NCI-H2196 (cell line): ENCODE measurements around the gene SLC29A3.

Source experiments
- DNase-seq: peaks from one replicate; lab custom pipeline; 2025; ENCODE audit not compliant: unreplicated experiment; lab: John Stamatoyannopoulos, UW

Gene SLC29A3

DNA sequence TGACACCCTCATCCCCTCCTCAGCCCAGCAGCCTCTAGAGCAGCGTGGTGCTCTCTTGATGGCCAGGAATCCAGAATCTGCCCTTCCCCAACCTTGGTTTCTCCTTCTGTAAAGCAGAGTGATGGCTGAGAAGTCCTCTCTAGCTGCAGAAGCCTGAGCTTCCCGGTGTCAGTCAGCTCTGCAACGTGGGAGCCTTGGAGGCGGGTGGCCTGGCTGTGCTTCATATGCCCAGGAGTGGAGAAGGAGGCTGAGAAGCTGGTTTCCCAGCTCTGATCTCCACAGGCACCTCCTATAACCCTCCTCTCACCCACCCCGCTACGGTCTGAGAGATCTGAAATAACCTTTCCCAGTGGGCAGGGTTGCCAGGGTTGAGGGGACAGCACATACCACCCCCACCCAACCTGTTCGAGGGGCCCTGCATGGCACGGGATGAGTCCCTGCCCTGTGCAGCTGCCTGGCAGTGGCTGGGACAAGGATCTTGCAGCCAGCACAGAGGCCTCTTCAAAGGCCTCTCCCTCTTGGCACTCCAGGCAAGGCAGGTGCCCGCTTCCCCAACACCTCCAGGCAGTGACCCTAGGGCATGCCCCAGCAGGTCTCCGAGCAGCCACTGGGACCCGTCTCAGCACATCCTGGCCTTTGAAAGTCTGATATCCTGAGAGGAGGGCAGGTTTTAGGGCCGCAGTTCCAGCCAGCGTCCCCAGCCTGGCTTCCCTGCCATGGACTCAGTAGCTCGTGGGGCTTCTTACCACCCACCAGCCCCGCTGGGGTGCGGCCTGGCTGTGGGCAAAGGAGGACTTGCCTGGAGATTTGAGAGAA is 18.3 kb upstream of the SLC29A3 start:
- DNase-seq: peak; percentile 47

- no peak for DNase-seq
These were observed 17.6 kb upstream of the SLC29A3 start for GRCh38 chr10:71301371-71301916.

DNA sequence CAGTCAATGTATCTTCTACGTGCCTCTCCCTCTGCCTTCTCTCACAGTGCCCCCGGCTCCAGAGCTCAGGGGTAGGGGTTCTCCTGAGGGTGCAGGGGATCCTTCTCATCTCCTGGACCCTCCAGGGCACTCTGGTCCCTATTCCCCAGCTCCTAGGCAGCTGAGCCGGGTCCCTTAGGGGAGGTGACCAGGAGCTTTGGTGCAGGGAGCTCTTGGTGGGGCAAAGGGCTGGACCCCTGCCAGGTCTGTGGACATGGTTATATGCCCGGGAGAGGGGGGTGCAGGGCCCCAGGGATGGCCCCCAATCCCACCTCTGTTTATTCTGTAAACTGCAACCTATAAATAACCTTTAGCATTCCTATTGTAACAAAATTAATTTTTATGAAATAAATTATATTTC is 16.6 kb upstream of the SLC29A3 start:
- DNase-seq: no peak

GRCh38 chr10:71302874-71303568 is 16.0 kb upstream of the SLC29A3 start:
- DNase-seq: peak; percentile 45

GRCh38 chr10:71303569-71303907 is 15.5 kb upstream of the SLC29A3 start:
- no peak for DNase-seq

DNA sequence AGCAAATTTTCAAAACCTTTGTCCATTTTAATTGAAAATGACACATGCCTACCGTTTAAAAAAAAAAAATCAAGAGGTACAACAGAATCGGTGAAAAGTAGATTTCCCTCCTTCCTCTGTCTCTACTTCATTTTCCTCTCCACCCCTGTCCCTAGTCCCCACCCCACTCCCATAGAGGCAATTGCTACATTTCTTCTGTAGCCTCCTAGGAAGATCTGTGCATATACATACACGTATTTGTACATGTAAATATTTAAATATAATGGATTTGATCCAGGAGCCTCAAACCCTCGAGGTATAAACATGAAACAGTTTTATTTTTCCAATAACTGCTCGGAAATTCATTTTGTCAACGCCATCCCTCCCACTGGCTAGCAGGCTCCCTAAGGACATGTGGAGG is 14.1 kb upstream of the SLC29A3 start:
- DNase-seq: no peak

DNA sequence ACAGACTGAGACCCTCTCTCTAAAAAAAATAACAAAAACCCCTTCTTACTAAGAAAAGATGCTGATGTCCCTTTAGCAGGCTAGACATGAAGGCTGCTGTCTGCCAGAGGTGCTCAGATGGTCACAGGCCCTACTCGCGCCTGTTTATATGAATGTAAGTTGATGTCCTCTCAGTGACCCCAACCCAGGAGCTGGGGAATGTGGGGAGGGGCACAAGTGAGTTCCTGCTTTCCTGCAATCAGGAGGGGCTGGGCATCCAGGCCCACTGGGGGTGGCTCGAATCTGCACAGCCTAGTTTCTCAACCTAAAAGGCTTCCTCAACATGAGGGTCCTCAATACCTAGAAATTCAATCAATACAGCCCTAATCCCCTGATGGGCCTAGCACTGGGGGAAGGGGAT is 12.1 kb upstream of the SLC29A3 start:
- no peak for DNase-seq

DNA sequence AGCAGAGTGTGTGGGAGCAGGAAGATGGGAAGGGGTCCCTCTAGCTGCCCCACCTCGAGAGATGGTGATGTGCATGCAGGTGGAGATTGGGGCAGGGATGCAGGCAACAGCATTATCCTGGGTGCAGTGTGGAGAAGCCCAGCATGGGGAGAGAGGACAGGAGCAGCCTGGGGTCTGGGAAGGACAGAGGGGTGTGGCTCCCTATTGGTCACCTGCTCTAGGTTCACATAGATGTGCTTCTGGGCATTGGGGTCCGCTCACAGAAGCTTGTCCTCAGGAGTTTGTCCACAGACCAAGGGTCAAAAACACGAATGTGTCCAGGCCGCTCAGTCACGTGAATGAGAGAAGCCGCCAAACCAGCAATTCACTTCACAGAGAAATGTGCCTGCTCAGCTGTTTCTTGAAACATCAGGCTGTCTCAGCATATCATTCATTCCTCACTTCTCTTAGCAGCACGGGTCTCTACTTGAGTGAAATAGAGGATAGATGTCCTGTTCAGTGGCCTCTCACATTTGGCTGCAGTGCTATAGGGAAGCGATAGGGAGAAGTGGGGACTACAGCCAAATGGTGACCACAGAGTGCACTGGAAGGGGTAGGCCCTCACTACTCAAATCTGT is 11.5 kb upstream of the SLC29A3 start:
- DNase-seq: no peak

GRCh38 chr10:71308244-71308643 is 10.8 kb upstream of the SLC29A3 start:
- DNase-seq: no peak

GRCh38 chr10:71308985-71309384 is 10.1 kb upstream of the SLC29A3 start:
- no peak for DNase-seq

DNA sequence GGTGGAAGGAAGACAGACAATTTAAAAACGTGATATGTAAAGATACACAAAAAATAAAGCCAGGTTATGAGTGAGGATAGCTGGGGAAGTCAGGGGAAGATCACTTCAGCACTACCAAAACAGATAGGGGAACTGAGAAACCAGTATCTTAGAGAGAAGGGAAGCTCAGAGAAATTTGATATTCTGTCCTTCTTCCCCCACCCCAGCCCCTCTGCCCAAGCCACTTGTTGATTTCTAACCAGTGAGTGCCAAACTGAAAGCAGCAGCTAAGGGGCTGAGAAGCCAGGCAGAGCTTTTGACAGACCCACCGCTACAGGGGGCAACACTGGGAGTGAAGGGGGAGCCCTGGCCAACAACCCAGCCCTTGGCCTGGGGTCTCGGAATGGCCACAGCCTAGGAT is 9.1 kb upstream of the SLC29A3 start:
- DNase-seq: no peak

- DNase-seq: no peak
These were observed 6.8 kb upstream of the SLC29A3 start for GRCh38 chr10:71312220-71312619.

- DNase-seq: no peak
These were observed 6.0 kb upstream of the SLC29A3 start for GRCh38 chr10:71312811-71313789.

- DNase-seq: peak; percentile 52
These were observed 4.9 kb upstream of the SLC29A3 start for GRCh38 chr10:71314028-71314693.

- no peak for DNase-seq
These were observed 4.3 kb upstream of the SLC29A3 start for GRCh38 chr10:71314694-71315225.

DNA sequence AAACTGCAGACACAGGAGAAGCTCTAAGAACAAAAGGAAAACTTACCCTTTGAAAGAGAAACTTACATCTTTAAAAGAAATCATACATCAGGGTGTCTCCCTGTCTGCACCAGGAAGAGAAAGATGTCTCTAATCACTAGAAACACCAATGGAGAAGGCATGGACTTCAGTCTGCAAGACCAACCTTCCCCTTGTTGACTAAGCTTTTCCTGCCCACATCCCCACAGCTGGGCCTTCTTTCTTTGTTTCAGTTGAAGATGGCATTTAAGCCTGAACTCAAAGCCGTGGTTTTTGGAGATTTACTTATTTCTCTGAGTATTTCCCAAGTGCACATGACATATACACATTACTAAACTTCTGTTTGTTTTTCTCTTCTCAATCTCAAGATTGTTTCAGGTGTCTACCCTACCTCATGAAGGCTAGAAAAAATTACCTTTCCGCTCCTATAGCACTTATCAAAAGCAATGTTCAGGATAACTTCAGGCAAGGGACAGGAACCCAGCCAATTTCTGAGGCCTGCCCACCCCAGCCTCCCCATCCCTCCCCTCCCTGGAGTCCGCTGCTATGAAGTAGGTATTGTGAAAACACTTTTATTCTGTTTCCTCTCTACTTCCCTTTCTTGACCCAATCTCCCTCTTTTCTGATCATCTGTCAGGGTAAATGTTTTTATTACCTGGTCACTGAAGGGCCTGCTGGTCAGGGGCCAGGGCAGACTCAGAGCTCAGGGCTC is 2.8 kb upstream of the SLC29A3 start:
- DNase-seq: no peak

DNA sequence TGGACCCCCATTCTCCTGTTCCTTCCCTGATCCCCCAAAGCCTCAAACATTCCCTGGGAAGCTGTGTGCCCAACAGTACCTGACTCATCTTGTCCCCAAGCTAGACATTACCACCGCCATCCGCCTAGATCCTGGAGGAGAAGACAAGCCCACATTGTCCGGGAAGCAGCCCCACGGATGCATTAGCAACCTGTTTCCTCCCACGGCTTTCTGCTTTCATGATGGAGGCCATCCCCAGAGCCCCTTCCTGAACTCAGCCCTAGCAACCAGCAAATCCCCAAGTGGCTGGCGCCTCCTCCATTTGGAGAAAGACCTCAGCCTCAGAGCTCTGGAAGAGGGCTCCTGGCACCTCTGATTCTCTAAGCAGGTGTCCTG is 2.3 kb upstream of the SLC29A3 start:
- no peak for DNase-seq

DNA sequence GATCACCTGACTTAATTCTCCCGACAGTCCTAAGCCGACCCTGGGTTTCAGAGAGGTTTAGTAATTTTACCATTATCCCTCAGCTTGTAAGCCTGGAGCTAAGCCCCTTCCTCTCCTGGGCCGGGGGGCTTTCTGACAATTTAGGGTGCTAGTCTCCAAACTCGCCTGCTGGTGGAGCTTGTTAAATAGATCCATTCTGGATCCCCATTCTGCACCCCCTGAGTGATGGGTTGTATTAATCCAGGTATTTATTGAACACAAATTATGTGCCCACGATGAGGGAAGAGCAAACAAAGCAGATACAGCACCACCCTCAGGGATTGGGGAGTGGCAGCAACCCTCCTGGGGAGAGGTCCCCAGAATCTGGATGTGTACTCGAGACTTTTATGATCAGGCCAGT is 1.3 kb upstream of the SLC29A3 start:
- DNase-seq: no peak

DNA sequence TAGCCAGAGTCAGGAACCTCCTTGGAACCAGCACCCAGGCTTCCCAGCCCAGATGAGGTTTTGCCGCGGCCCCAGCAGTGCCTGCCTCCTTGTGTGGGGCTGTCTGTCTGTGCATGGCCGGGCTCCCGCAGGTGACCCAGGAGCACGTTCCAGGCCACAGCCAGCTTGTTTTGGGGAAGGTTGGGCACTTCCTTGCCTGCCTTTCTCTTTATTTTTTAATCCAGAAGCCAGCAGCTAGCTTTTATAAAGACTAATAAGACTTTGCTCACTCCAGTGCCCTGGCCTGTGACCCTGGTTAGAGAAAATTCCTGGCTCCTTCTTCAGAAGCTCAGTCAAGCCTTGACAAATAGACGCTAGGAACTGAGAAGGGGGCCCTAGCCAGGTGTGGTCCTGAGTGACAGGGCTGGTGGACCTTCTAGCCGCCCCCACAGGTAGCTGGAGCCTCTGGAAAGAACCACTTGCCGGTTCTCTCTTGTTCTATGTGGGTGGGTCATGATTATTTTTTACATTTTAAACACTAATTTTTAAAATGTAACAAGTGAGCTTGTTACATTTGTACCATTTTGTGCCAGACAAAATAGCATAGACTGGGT is 837 bp downstream of the SLC29A3 start:
- DNase-seq: no peak
